HCT116 (cell line): ENCODE measurements around the gene SPRN. TPM values are rescaled to one million over a fixed set of nuclear protein-coding genes. Genes with fewer than 3 reads are reported as not detected.

Source experiments
- ATAC-seq: fragments of 200-7000 bp; cut with Tn5 transposase; 2 replicates; pipeline ENCODE4 v1.9.1; 2020; ENCODE audit warnings: mild to moderate bottlenecking, moderate library complexity
- BruUV-seq: library from RNA; stranded (reverse); fragments of 400-500 nt; replicated peaks from 2 replicates; lab custom pipeline; 2021; lab: Mats Ljungman, UMichigan
- CTCF ChIA-PET: fragments of 300-600 bp; sonication (Branson Sonifier 250); formaldehyde crosslinking; loops from one replicate; lab custom pipeline; 2021; ENCODE audit warnings: antibody characterized with exemption; lab: Charles Lee
- POLR2A ChIA-PET: fragments of 300-600, 350-600 bp; sonication (Branson Sonifier 250); formaldehyde crosslinking; loops from one replicate; lab custom pipeline; 2021; ENCODE audit warnings: antibody characterized with exemption; lab: Charles Lee
- RAD21 ChIA-PET, 2 experiments: fragments of 300-600 bp; sonication (Branson Sonifier 250); formaldehyde crosslinking; loops; one replicate each; lab custom pipeline; 2023; ENCODE audit warnings: low total read pairs in 2 of 2; ENCODE audit not compliant: uncharacterized antibody in 2 of 2, unreplicated experiment in 2 of 2, low non-redundant PET in 1 of 2; lab: Charles Lee
- DNase-seq: peaks from one replicate; pipeline ENCODE4 v3.0.0-alpha.2; 2010; ENCODE audit warnings: low read depth, low spot score
- H2AFZ ChIP-seq: fragments of 200-600 bp; shearing (Covaris generic), sonication (generic); 2 replicates; pipeline ENCODE4 v1.6.1; 2017; ENCODE audit warnings: low read depth, mixed run types, mixed read lengths, antibody characterized with exemption, low read length; ENCODE audit not compliant: poor library complexity, severe bottlenecking
- H3K27ac ChIP-seq: 2 replicates; pipeline ENCODE4 v1.5.1; 2012; ENCODE audit warnings: low read depth, low read length
- H3K27me3 ChIP-seq: fragments of 200-600 bp; sonication (generic); 2 replicates; pipeline ENCODE4 v1.6.1; 2016; ENCODE audit warnings: mixed run types, low read length, mixed read lengths; ENCODE audit not compliant: insufficient read depth
- H3K36me3 ChIP-seq, 2 experiments: fragments of 200-500 bp in 1 of 2; fragments of 200-600 bp in 1 of 2; sonication (Bioruptor generic) in 1 of 2; sonication (generic) in 1 of 2; 2 replicates each; pipeline versions ENCODE4 v1.5.1 to v1.6.1; 2014 to 2016; ENCODE audit warnings: low read length in 2 of 2, inconsistent platforms in 1 of 2, mixed read lengths in 1 of 2, mixed run types in 1 of 2; ENCODE audit not compliant: insufficient read depth in 2 of 2, control insufficient read depth in 1 of 2
- H3K4me1 ChIP-seq, 2 experiments: fragments of 200-600 bp in 1 of 2; sonication (generic) in 1 of 2; 2 replicates each; pipeline versions ENCODE4 v1.5.1 to v1.6.1; 2012 to 2017; ENCODE audit warnings: low read length in 2 of 2, inconsistent platforms in 1 of 2, mild to moderate bottlenecking in 1 of 2, mixed read lengths in 1 of 2, mixed run types in 1 of 2, moderate library complexity in 1 of 2; ENCODE audit not compliant: insufficient read depth in 2 of 2, control insufficient read depth in 1 of 2
- H3K4me2 ChIP-seq: fragments of 200-600 bp; sonication (generic); 2 replicates; pipeline ENCODE4 v1.6.1; 2017; ENCODE audit warnings: mixed run types, low read length, mixed read lengths
- H3K4me3 ChIP-seq, 2 experiments: fragments of 200-600 bp in 1 of 2; sonication (generic) in 1 of 2; replicated peaks in 1 of 2; 2 replicates each; pipeline ENCODE4 v1.5.1; 2011 to 2016; ENCODE audit warnings: low read length in 2 of 2, control low read depth in 1 of 2, low read depth in 1 of 2, mild to moderate bottlenecking in 1 of 2, mixed read lengths in 1 of 2, mixed run types in 1 of 2
- H3K79me2 ChIP-seq: fragments of 200-600 bp; sonication (generic); 2 replicates; pipeline ENCODE4 v1.6.1; 2017; ENCODE audit warnings: mild to moderate bottlenecking, mixed run types, low read length, moderate library complexity, mixed read lengths; ENCODE audit not compliant: insufficient read depth
- H3K9ac ChIP-seq: fragments of 200-600 bp; sonication (generic); 2 replicates; pipeline ENCODE4 v1.6.1; 2016; ENCODE audit warnings: low read length, mixed read lengths
- H3K9me2 ChIP-seq: fragments of 200-600 bp; sonication (generic), shearing (Covaris generic); 2 replicates; pipeline ENCODE4 v1.6.1; 2017; ENCODE audit warnings: mixed run types, mild to moderate bottlenecking, moderate library complexity; ENCODE audit not compliant: insufficient read depth
- H3K9me3 ChIP-seq, 2 experiments: fragments of 200-500 bp in 1 of 2; fragments of 200-600 bp in 1 of 2; sonication (Bioruptor generic) in 1 of 2; sonication (generic) in 1 of 2; 2 replicates each; pipeline ENCODE4 v1.6.1; 2014 to 2017; ENCODE audit warnings: low read length in 2 of 2, mixed read lengths in 2 of 2, inconsistent platforms in 1 of 2, low read depth in 1 of 2, mild to moderate bottlenecking in 1 of 2, mixed run types in 1 of 2, moderate library complexity in 1 of 2; ENCODE audit not compliant: control insufficient read depth in 1 of 2, insufficient read depth in 1 of 2
- H4K20me1 ChIP-seq: fragments of 200-600 bp; sonication (generic), shearing (Covaris generic); 2 replicates; pipeline ENCODE4 v1.6.1; 2017; ENCODE audit warnings: mixed run types, mild to moderate bottlenecking, moderate library complexity; ENCODE audit not compliant: insufficient read depth
- CBX3 ChIP-seq: IDR thresholded peaks from 2 replicates; pipeline ENCODE4 v1.6.1; 2012; ENCODE audit warnings: low read depth
- CEBPB ChIP-seq: IDR thresholded peaks from 2 replicates; pipeline ENCODE4 v1.6.1; 2012; ENCODE audit warnings: low read depth
- CTCF ChIP-seq, 3 experiments: fragments of 200-600 bp in 1 of 3; sonication (generic) in 1 of 3; IDR thresholded peaks in 2 of 3; conservative IDR thresholded peaks in 1 of 3; 2 replicates each; pipeline ENCODE4 v1.5.1; 2012 to 2017; ENCODE audit warnings: low read depth in 2 of 3, low read length in 2 of 3, antibody characterized with exemption in 1 of 3, borderline replicate concordance in 1 of 3, control low read depth in 1 of 3, mild to moderate bottlenecking in 1 of 3, mixed read lengths in 1 of 3, mixed run types in 1 of 3, moderate library complexity in 1 of 3; ENCODE audit not compliant: insufficient read depth in 1 of 3
- ELF1 ChIP-seq: IDR thresholded peaks from 2 replicates; pipeline ENCODE4 v1.6.1; 2012; ENCODE audit warnings: low read depth, borderline replicate concordance
- EZH2phosphoT487 ChIP-seq: fragments of 200-600 bp; IDR thresholded peaks from 2 replicates; pipeline ENCODE4 v1.6.1; 2018; ENCODE audit warnings: antibody characterized with exemption, borderline replicate concordance
- POLR2A ChIP-seq: IDR thresholded peaks from 2 replicates; pipeline ENCODE4 v1.7.0; 2011; ENCODE audit warnings: borderline replicate concordance; ENCODE audit not compliant: insufficient read depth, insufficient read length; ENCODE audit errors: extremely low read depth
- POLR2AphosphoS5 ChIP-seq: IDR thresholded peaks from 2 replicates; pipeline ENCODE4 v1.6.1; 2011; ENCODE audit warnings: mild to moderate bottlenecking, low read depth, low read length, moderate library complexity
- SIN3A ChIP-seq: IDR thresholded peaks from 2 replicates; pipeline ENCODE4 v1.6.1; 2012; ENCODE audit warnings: low read depth
- SRF ChIP-seq: IDR thresholded peaks from 2 replicates; pipeline ENCODE4 v1.6.1; 2012; ENCODE audit warnings: low read depth
- TCF7L2 ChIP-seq: IDR thresholded peaks from 2 replicates; pipeline ENCODE4 v1.7.0; 2011; ENCODE audit warnings: borderline replicate concordance, inconsistent platforms; ENCODE audit not compliant: insufficient read depth, insufficient read length; ENCODE audit errors: extremely low read depth
- YY1 ChIP-seq: IDR thresholded peaks from 2 replicates; pipeline ENCODE4 v1.6.1; 2011; ENCODE audit warnings: low read length, low read depth, moderate library complexity, mild to moderate bottlenecking; ENCODE audit not compliant: insufficient replicate concordance; ENCODE audit errors: extremely low read depth
- ZNF274 ChIP-seq: fragments of 200-500 bp; sonication (Bioruptor generic); IDR thresholded peaks from 2 replicates; pipeline ENCODE4 v1.6.1; 2014; ENCODE audit warnings: mild to moderate bottlenecking, low read depth, low read length, inconsistent platforms
- intact Hi-C: fragments of 100-400 bp; cut with micrococcal nuclease; formaldehyde crosslinking; loops from 2 replicates; pipeline ENCODE4 v1.10.0; 2022
- total RNA-seq: library from RNA; stranded (reverse); gene quantifications from one replicate; pipeline ENCODE4 v1.2.1, GENCODE V29; 2021; ENCODE audit not compliant: unreplicated experiment
- TF ChIP-seq, protein P1 (sequence below): IDR thresholded peaks from 2 replicates; pipeline ENCODE4 v1.6.1; 2012; ENCODE audit warnings: low read depth
- TF ChIP-seq, protein P2 (sequence below): IDR thresholded peaks from 2 replicates; pipeline ENCODE4 v1.6.1; 2011; ENCODE audit warnings: mild to moderate bottlenecking, low read length, moderate library complexity; ENCODE audit not compliant: insufficient replicate concordance; ENCODE audit errors: extremely low read depth

SPRN gene
- total RNA-seq, 1 experiment from 2014 or later: not detected

GRCh38 chr10:133403359-133403758 lies 21.1 kb downstream of the SPRN start:
- H2AFZ ChIP-seq: no peak overlapping the region
- no peak overlapping the region for H3K4me2 ChIP-seq
- H3K9me2 ChIP-seq: no peaks in the 10 kb centered on the region
- RAD21 ChIA-PET: no interaction called here
- no peak overlapping the region for H3K4me3 ChIP-seq
- no peaks in the 10 kb centered on the region for H4K20me1 ChIP-seq
- ATAC-seq: no peak
- TF ChIP-seq ZNF274 (no peak), SRF (no peak), POLR2A (no peak), TCF7L2 (no peak), CBX3 (no peak), EZH2phosphoT487 (no peak), CTCF (IDR thresholded peaks at IDR 0.05 in 2 of 3, conservative IDR thresholded peaks at IDR 0.05 in 1 of 3; ENCODE audit: borderline replicate concordance in 1 of 3, insufficient read depth in 1 of 3, low read depth in 2 of 3, low read length in 2 of 3) (no peak), CEBPB (no peak), ELF1 (no peak), POLR2AphosphoS5 (no peak), SIN3A (no peak), YY1 (no peak)
- TF ChIP-seq, protein P1, sequence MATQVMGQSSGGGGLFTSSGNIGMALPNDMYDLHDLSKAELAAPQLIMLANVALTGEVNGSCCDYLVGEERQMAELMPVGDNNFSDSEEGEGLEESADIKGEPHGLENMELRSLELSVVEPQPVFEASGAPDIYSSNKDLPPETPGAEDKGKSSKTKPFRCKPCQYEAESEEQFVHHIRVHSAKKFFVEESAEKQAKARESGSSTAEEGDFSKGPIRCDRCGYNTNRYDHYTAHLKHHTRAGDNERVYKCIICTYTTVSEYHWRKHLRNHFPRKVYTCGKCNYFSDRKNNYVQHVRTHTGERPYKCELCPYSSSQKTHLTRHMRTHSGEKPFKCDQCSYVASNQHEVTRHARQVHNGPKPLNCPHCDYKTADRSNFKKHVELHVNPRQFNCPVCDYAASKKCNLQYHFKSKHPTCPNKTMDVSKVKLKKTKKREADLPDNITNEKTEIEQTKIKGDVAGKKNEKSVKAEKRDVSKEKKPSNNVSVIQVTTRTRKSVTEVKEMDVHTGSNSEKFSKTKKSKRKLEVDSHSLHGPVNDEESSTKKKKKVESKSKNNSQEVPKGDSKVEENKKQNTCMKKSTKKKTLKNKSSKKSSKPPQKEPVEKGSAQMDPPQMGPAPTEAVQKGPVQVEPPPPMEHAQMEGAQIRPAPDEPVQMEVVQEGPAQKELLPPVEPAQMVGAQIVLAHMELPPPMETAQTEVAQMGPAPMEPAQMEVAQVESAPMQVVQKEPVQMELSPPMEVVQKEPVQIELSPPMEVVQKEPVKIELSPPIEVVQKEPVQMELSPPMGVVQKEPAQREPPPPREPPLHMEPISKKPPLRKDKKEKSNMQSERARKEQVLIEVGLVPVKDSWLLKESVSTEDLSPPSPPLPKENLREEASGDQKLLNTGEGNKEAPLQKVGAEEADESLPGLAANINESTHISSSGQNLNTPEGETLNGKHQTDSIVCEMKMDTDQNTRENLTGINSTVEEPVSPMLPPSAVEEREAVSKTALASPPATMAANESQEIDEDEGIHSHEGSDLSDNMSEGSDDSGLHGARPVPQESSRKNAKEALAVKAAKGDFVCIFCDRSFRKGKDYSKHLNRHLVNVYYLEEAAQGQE: no peak
- TF ChIP-seq, protein P2, sequence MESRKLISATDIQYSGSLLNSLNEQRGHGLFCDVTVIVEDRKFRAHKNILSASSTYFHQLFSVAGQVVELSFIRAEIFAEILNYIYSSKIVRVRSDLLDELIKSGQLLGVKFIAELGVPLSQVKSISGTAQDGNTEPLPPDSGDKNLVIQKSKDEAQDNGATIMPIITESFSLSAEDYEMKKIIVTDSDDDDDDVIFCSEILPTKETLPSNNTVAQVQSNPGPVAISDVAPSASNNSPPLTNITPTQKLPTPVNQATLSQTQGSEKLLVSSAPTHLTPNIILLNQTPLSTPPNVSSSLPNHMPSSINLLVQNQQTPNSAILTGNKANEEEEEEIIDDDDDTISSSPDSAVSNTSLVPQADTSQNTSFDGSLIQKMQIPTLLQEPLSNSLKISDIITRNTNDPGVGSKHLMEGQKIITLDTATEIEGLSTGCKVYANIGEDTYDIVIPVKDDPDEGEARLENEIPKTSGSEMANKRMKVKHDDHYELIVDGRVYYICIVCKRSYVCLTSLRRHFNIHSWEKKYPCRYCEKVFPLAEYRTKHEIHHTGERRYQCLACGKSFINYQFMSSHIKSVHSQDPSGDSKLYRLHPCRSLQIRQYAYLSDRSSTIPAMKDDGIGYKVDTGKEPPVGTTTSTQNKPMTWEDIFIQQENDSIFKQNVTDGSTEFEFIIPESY: no peak
- H3K27ac ChIP-seq: no peak overlapping the region
- no peak overlapping the region for H3K9ac ChIP-seq
- no peaks in the 10 kb centered on the region; a peak in 1 of 4 replicates for H3K36me3 ChIP-seq
- no peaks in the 10 kb centered on the region for H3K4me1 ChIP-seq
- no peaks in the 10 kb centered on the region for H3K27me3 ChIP-seq
- H3K79me2 ChIP-seq: peaks cover 35% of the 10 kb centered on the region
- intact Hi-C loops: no loop called here
- POLR2A ChIA-PET: no interaction called here
- H3K9me3 ChIP-seq: no peaks in the 10 kb centered on the region
- no TSS peak for BruUV-seq
- CTCF ChIA-PET: no interaction called here
- no peak for DNase-seq
